ENCODE results near the gene HPCAL4.

Gene HPCAL4

GRCh38 chr1:39704757-39705156 is 13.5 kb upstream of the HPCAL4 start:
- DNase-seq (ENCODE audit: low read depth) = no peak
- no peak overlapping the region for H3K4me3 ChIP-seq (ENCODE audit: low read depth, low read length)
- TF ChIP-seq CTCF (IDR thresholded peaks at IDR 0.05; ENCODE audit: control insufficient read depth, extremely low read depth, insufficient read depth) = no peak

- H3K4me3 ChIP-seq (ENCODE audit: low read depth, low read length) = no peak overlapping the region
- no peak for TF ChIP-seq CTCF (IDR thresholded peaks at IDR 0.05; ENCODE audit: control insufficient read depth, extremely low read depth, insufficient read depth)
- DNase-seq (ENCODE audit: low read depth) = no peak
Measured at GRCh38 chr1:39701049-39701439, 9.8 kb upstream of the HPCAL4 start.

- no peak for DNase-seq (ENCODE audit: low read depth)
- TF ChIP-seq CTCF (IDR thresholded peaks at IDR 0.05; ENCODE audit: control insufficient read depth, extremely low read depth, insufficient read depth) = no peak
Measured at GRCh38 chr1:39700348-39700747, 9.1 kb upstream of the HPCAL4 start.

GRCh38 chr1:39699419-39699818 is 8.2 kb upstream of the HPCAL4 start:
- no peak for DNase-seq (ENCODE audit: low read depth)
- no peak overlapping the region for H3K4me3 ChIP-seq (ENCODE audit: low read depth, low read length)
- no peak for TF ChIP-seq CTCF (IDR thresholded peaks at IDR 0.05; ENCODE audit: control insufficient read depth, extremely low read depth, insufficient read depth)

More at GRCh38 chr1:39700348-39700747, 9.1 kb upstream of the HPCAL4 start:
- no peak overlapping the region for H3K4me3 ChIP-seq (ENCODE audit: low read depth, low read length)

GRCh38 chr1:39698568-39698967 is 7.3 kb upstream of the HPCAL4 start:
- no peak for TF ChIP-seq CTCF (IDR thresholded peaks at IDR 0.05; ENCODE audit: control insufficient read depth, extremely low read depth, insufficient read depth)
- no peak overlapping the region for H3K4me3 ChIP-seq (ENCODE audit: low read depth, low read length)
- DNase-seq (ENCODE audit: low read depth) = no peak

GRCh38 chr1:39696448-39696847 is 5.2 kb upstream of the HPCAL4 start:
- DNase-seq (ENCODE audit: low read depth) = no peak
- no peak overlapping the region for H3K4me3 ChIP-seq (ENCODE audit: low read depth, low read length)
- TF ChIP-seq CTCF (IDR thresholded peaks at IDR 0.05; ENCODE audit: control insufficient read depth, extremely low read depth, insufficient read depth) = no peak

- DNase-seq (ENCODE audit: low read depth) = no peak
Measured at GRCh38 chr1:39695016-39695415, 3.8 kb upstream of the HPCAL4 start.

More at GRCh38 chr1:39695016-39695415, 3.8 kb upstream of the HPCAL4 start:
- H3K4me3 ChIP-seq (ENCODE audit: low read depth, low read length) = no peak overlapping the region
- TF ChIP-seq CTCF (IDR thresholded peaks at IDR 0.05; ENCODE audit: control insufficient read depth, extremely low read depth, insufficient read depth) = no peak
